ENCODE measurements around the gene SYNPR. TPM values are rescaled to one million over a fixed set of nuclear protein-coding genes. Genes with fewer than 3 reads are reported as not detected.

The SYNPR gene
- total RNA-seq, 1 donor from 2014 or later = not detected

- TF ChIP-seq CTCF (IDR thresholded peaks at IDR 0.05; ENCODE audit: unreplicated experiment) = no peak
- Mint-ChIP-seq H3K27ac (ENCODE audit: unreplicated experiment) (no peak overlapping the region), H3K4me3 (ENCODE audit: unreplicated experiment) (no peak overlapping the region), H3K36me3 (ENCODE audit: low read depth, unreplicated experiment) (no peaks in the 10 kb centered on the region), H3K27me3 (ENCODE audit: unreplicated experiment) (no peaks in the 10 kb centered on the region), H3K9me3 (ENCODE audit: unreplicated experiment) (no peaks in the 10 kb centered on the region), H3K4me1 (ENCODE audit: unreplicated experiment) (peaks cover 3% of the 10 kb centered on the region)
- no peak for DNase-seq (ENCODE audit: low spot score)
Observed at GRCh38 chr3:63582943-63583500, 304.9 kb downstream of the SYNPR start.

- Mint-ChIP-seq H3K27me3 (ENCODE audit: unreplicated experiment) (no peaks in the 10 kb centered on the region), H3K36me3 (ENCODE audit: low read depth, unreplicated experiment) (no peaks in the 10 kb centered on the region), H3K9me3 (ENCODE audit: unreplicated experiment) (no peaks in the 10 kb centered on the region)
Observed at GRCh38 chr3:63584681-63585080, 306.6 kb downstream of the SYNPR start.

GRCh38 chr3:63585927-63586326, 307.8 kb downstream of the SYNPR start:
- H3K4me1 Mint-ChIP-seq (ENCODE audit: unreplicated experiment) = peaks cover 3% of the 10 kb centered on the region
- no peak for TF ChIP-seq CTCF (IDR thresholded peaks at IDR 0.05; ENCODE audit: unreplicated experiment)
- H3K4me3 Mint-ChIP-seq (ENCODE audit: unreplicated experiment) = no peak overlapping the region
- H3K36me3 Mint-ChIP-seq (ENCODE audit: low read depth, unreplicated experiment) = no peaks in the 10 kb centered on the region
- H3K27ac Mint-ChIP-seq (ENCODE audit: unreplicated experiment) = no peak overlapping the region
- H3K27me3 Mint-ChIP-seq (ENCODE audit: unreplicated experiment) = no peaks in the 10 kb centered on the region
- no peak for DNase-seq (ENCODE audit: low spot score)
- no peaks in the 10 kb centered on the region for H3K9me3 Mint-ChIP-seq (ENCODE audit: unreplicated experiment)

More at GRCh38 chr3:63584681-63585080, 306.6 kb downstream of the SYNPR start:
- Mint-ChIP-seq H3K4me1 (ENCODE audit: unreplicated experiment) (peaks cover 3% of the 10 kb centered on the region), H3K4me3 (ENCODE audit: unreplicated experiment) (no peak overlapping the region), H3K27ac (ENCODE audit: unreplicated experiment) (no peak overlapping the region)
- no peak for TF ChIP-seq CTCF (IDR thresholded peaks at IDR 0.05; ENCODE audit: unreplicated experiment)
- no peak for DNase-seq (ENCODE audit: low spot score)

- no peak overlapping the region for H3K27ac Mint-ChIP-seq (ENCODE audit: unreplicated experiment)
- TF ChIP-seq CTCF (IDR thresholded peaks at IDR 0.05; ENCODE audit: unreplicated experiment) = no peak
- no peaks in the 10 kb centered on the region for H3K36me3 Mint-ChIP-seq (ENCODE audit: low read depth, unreplicated experiment)
- H3K27me3 Mint-ChIP-seq (ENCODE audit: unreplicated experiment) = peaks cover 2% of the 10 kb centered on the region
- H3K9me3 Mint-ChIP-seq (ENCODE audit: unreplicated experiment) = no peaks in the 10 kb centered on the region
- H3K4me3 Mint-ChIP-seq (ENCODE audit: unreplicated experiment) = no peak overlapping the region
- DNase-seq (ENCODE audit: low spot score) = no peak
- H3K4me1 Mint-ChIP-seq (ENCODE audit: unreplicated experiment) = no peaks in the 10 kb centered on the region
Observed at GRCh38 chr3:63588895-63589294, 310.8 kb downstream of the SYNPR start.

- DNase-seq (ENCODE audit: low spot score) = no peak
- Mint-ChIP-seq H3K9me3 (ENCODE audit: unreplicated experiment) (no peaks in the 10 kb centered on the region), H3K4me3 (ENCODE audit: unreplicated experiment) (no peak overlapping the region), H3K27ac (ENCODE audit: unreplicated experiment) (no peak overlapping the region), H3K27me3 (ENCODE audit: unreplicated experiment) (peaks cover 2% of the 10 kb centered on the region), H3K36me3 (ENCODE audit: low read depth, unreplicated experiment) (no peaks in the 10 kb centered on the region), H3K4me1 (ENCODE audit: unreplicated experiment) (no peaks in the 10 kb centered on the region)
- TF ChIP-seq CTCF (IDR thresholded peaks at IDR 0.05; ENCODE audit: unreplicated experiment) = no peak
Observed at GRCh38 chr3:63593779-63594178, 315.7 kb downstream of the SYNPR start.

Data from endothelial cell (in vitro differentiated cells).